GM23338 (cell line): ENCODE results near the gene RFK.

Source experiments
- CREB1 ChIP-seq: fragments of 250-450 bp; sonication (Bioruptor Pico); IDR thresholded peaks from 2 replicates; pipeline ENCODE4 v1.5.0; 2020; ENCODE audit warnings: low read depth, mild to moderate bottlenecking, moderate library complexity
- CTCF ChIP-seq, 2 experiments: fragments of 200-600 bp in 1 of 2; sonication (generic) in 1 of 2; conservative IDR thresholded peaks; 2 replicates each; pipeline versions ENCODE4 v1.5.1 to v1.6.1; 2016 to 2017; ENCODE audit warnings: antibody characterized with exemption in 2 of 2, low read depth in 2 of 2, mild to moderate bottlenecking in 2 of 2, moderate library complexity in 1 of 2
- ETS1 ChIP-seq: IDR thresholded peaks from 2 replicates; pipeline ENCODE4 v1.6.1; 2016; ENCODE audit warnings: antibody characterized with exemption
- EZH2 ChIP-seq: fragments of 200-600 bp; sonication (generic); IDR thresholded peaks from one replicate; pipeline ENCODE4 v1.8.0; 2017; ENCODE audit warnings: antibody characterized with exemption, mild to moderate bottlenecking, low read depth; ENCODE audit not compliant: unreplicated experiment
- EZH2phosphoT487 ChIP-seq: fragments of 200-600 bp; sonication (generic); IDR thresholded peaks from one replicate; pipeline ENCODE4 v1.8.1; 2018; ENCODE audit warnings: antibody characterized with exemption; ENCODE audit not compliant: unreplicated experiment
- POLR2AphosphoS5 ChIP-seq: IDR thresholded peaks from 2 replicates; pipeline ENCODE4 v1.6.1; 2016; ENCODE audit warnings: antibody characterized with exemption, low read depth
- ZNF114 ChIP-seq: fragments of 250-450 bp; sonication (Bioruptor Pico); IDR thresholded peaks from 2 replicates; pipeline ENCODE4 v1.5.0; 2020; ENCODE audit warnings: mild to moderate bottlenecking, moderate library complexity
- TF ChIP-seq, protein P1 (sequence below): IDR thresholded peaks from one replicate; pipeline ENCODE4 v1.6.1; 2018; ENCODE audit warnings: antibody characterized with exemption; ENCODE audit not compliant: unreplicated experiment

DNA sequence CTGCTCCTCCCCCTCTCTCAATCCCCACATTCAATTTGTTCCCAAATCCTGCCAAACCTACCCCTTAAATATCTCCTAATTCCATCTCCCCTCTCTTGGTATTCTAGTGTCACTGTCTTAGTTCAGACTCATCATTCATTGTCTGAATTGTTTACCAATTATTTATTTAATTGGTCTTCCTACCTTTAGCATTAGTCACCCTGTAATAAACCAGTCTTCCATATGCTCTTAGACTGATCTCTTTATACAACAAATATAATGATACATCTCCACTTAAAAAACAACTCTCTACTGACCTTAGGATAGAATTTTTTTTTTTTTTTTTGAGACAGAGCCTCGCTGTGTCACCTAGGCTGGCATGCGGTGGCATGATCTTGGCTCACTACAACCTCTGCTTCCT, 51.4 kb downstream of the RFK start:
- no peak for TF ChIP-seq CTCF (conservative IDR thresholded peaks at IDR 0.05; ENCODE audit: low read depth in 2 of 2)
- TF ChIP-seq ZNF114 (CRISPR knock-in tag) = no peak
- no peak for TF ChIP-seq EZH2phosphoT487
- no peak for TF ChIP-seq POLR2AphosphoS5
- TF ChIP-seq, protein P1, sequence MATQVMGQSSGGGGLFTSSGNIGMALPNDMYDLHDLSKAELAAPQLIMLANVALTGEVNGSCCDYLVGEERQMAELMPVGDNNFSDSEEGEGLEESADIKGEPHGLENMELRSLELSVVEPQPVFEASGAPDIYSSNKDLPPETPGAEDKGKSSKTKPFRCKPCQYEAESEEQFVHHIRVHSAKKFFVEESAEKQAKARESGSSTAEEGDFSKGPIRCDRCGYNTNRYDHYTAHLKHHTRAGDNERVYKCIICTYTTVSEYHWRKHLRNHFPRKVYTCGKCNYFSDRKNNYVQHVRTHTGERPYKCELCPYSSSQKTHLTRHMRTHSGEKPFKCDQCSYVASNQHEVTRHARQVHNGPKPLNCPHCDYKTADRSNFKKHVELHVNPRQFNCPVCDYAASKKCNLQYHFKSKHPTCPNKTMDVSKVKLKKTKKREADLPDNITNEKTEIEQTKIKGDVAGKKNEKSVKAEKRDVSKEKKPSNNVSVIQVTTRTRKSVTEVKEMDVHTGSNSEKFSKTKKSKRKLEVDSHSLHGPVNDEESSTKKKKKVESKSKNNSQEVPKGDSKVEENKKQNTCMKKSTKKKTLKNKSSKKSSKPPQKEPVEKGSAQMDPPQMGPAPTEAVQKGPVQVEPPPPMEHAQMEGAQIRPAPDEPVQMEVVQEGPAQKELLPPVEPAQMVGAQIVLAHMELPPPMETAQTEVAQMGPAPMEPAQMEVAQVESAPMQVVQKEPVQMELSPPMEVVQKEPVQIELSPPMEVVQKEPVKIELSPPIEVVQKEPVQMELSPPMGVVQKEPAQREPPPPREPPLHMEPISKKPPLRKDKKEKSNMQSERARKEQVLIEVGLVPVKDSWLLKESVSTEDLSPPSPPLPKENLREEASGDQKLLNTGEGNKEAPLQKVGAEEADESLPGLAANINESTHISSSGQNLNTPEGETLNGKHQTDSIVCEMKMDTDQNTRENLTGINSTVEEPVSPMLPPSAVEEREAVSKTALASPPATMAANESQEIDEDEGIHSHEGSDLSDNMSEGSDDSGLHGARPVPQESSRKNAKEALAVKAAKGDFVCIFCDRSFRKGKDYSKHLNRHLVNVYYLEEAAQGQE = no peak
- no peak for TF ChIP-seq CREB1
- TF ChIP-seq EZH2 = no peak
- no peak for TF ChIP-seq ETS1
